C4-2B (cell line): ENCODE results near the gene CAMK2A.

Experiments
- CTCF ChIP-seq: fragments of 450-650 bp; conservative IDR thresholded peaks from 2 replicates; pipeline ENCODE4 v1.5.1; 2017; ENCODE audit warnings: mild to moderate bottlenecking
- ZFX ChIP-seq: fragments of 450-650 bp; IDR thresholded peaks from 2 replicates; pipeline ENCODE4 v1.6.1; 2017

GRCh38 chr5:150288361-150288760 lies 1.2 kb downstream of the CAMK2A start:
- TF ChIP-seq CTCF (no peak), ZFX (no peak)
